GM13977 (cell line): ENCODE data around the gene TLE7.

ENCODE experiments used
- DNase-seq: peaks from one replicate; pipeline ENCODE4 v3.0.0; 2012; ENCODE audit warnings: low spot score
- CTCF ChIP-seq: IDR thresholded peaks from 2 replicates; pipeline ENCODE4 v1.5.1; 2012; ENCODE audit warnings: mild to moderate bottlenecking, control low read depth; ENCODE audit not compliant: insufficient read depth; ENCODE audit errors: extremely low read depth, missing control alignments
- in situ Hi-C: fragments of 300-500 bp; cut with MboI; formaldehyde crosslinking; loops from one replicate; pipeline ENCODE4 v1.12.0; 2022; ENCODE audit warnings: low sequenced_read_pairs, low pct_unique_long_range_greater_than_20kb, mixed read lengths, inconsistent platforms; ENCODE audit not compliant: unreplicated experiment

The TLE7 gene

GRCh38 chr16:71412270-71413160, 29.3 kb downstream of the TLE7 start:
- DNase-seq, result peak; percentile 84
- in situ Hi-C loops, result loop anchor here (5.0 to 25.0 kb wide), 2 partner anchors 90 to 200 kb away; no protein-coding TSS in a partner anchor
- peak; percentile 78 for TF ChIP-seq CTCF

DNA sequence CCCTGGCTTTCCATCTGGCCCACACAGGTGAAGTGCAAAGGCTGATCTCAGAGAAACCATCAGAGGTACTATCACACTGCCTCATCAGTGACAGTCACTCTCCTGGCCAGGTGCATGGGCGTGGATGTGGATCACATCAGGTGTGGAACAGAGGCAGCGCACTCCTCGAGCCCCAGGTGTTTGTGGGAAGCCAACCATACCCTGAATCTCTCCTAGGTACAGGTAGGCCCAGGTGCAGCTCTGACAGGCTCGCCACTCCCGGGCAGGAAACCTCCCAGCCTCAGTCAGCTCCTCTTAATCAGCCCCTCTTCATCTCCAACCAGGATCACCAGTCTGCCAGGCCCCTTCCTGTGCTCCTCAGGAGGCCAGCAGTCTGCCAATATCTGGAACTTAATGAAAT, 31.7 kb downstream of the TLE7 start:
- DNase-seq, result no peak
- TF ChIP-seq CTCF, result no peak
- in situ Hi-C loops, result loop anchor here (5.0 to 25.0 kb wide), 2 partner anchors 92 to 202 kb away; no protein-coding TSS in a partner anchor

DNA sequence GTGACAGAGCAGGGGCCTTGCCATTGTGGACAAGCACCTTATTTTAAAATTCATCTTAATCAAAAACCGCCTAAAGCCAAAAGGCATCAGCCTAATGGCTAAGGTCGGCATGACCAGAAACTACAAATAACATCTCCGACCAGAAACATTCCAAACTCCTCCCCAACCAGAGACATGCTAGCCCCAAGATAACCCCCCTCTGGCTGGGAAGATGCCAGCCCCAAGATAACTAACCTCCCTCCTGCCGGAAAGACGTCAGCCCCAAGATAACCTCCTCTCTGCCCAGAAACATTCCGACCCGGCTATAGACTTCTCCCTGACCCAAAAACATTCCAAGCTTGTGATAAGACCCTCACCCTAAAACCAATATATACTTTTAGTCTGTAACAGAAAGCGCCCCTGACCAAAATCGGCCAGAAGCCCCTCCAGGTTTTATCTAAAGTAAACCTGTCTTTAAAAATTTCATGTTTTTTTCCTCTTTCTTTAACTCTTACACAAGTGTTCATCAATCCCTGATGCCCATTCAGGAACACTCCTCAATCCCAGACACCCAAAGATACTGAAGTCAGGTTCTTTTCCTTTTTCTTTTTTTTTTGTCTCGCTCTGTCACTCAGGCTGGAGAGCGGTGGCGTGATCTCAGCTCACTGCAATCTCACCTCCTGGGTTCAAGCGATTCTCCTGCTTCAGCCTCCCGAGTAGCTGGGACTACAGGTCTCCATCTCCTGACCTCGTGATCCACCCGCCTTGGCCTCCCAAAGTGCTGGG, 32.7 kb downstream of the TLE7 start:
- no peak for TF ChIP-seq CTCF
- in situ Hi-C loops, result loop anchor here (25.0 kb wide), 1 partner anchor 203 kb away; no protein-coding TSS in a partner anchor
- no peak for DNase-seq

DNA sequence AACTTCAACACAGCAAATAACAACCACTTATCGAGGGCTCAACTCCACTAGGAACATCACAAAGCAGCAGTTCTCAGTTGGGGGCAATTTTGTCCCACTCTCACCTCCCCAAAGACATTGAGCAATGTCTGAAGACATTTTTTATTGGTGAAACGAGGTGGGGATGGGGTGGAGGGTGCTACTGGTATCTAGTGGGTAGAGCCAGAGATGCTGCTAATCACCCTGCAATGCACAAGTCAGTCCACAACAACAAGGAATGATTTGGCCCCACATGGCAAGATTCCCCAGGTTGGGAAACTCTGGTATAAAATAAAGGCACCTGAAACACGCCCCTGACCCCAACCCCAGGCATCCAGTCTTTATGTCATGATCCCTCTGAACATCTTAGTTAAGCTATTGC, 33.3 kb downstream of the TLE7 start:
- in situ Hi-C loops, result loop anchor here (25.0 kb wide), 1 partner anchor 204 kb away; no protein-coding TSS in a partner anchor
- TF ChIP-seq CTCF, result no peak
- DNase-seq, result no peak

- TF ChIP-seq CTCF, result no peak
- in situ Hi-C loops, result loop anchor here (25.0 kb wide), 1 partner anchor 205 kb away; no protein-coding TSS in a partner anchor
- no peak for DNase-seq
Observed at GRCh38 chr16:71407731-71408130, 34.1 kb downstream of the TLE7 start.

GRCh38 chr16:71406724-71407123, 35.1 kb downstream of the TLE7 start:
- TF ChIP-seq CTCF, result no peak
- in situ Hi-C loops, result loop anchor here (25.0 kb wide), 1 partner anchor 206 kb away; no protein-coding TSS in a partner anchor
- DNase-seq, result no peak
